ENCODE data around the gene PLEKHA7.
A peak's percentile ranks its signal among the peaks of the same experiment; 100 is the strongest.

PLEKHA7 gene

DNA sequence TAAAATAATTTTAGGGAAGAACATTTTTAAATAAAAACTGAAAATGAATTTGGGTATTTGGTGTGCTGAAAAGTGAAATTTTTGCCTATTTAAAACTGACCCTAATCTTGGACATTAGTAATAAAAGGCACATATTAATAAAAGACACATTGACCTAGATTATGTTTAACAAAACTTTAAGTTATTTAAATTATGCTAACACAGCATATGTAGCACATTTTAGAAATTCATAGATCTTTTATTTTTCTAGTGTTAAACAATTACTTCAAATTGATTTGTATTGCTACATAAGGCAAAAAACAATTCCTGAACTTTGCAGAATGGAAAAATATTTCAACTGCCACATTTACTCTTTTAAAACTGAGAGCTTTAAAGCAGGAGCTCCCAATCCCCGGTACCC is 265.1 kb downstream of the PLEKHA7 start:
- no peak for DNase-seq

DNA sequence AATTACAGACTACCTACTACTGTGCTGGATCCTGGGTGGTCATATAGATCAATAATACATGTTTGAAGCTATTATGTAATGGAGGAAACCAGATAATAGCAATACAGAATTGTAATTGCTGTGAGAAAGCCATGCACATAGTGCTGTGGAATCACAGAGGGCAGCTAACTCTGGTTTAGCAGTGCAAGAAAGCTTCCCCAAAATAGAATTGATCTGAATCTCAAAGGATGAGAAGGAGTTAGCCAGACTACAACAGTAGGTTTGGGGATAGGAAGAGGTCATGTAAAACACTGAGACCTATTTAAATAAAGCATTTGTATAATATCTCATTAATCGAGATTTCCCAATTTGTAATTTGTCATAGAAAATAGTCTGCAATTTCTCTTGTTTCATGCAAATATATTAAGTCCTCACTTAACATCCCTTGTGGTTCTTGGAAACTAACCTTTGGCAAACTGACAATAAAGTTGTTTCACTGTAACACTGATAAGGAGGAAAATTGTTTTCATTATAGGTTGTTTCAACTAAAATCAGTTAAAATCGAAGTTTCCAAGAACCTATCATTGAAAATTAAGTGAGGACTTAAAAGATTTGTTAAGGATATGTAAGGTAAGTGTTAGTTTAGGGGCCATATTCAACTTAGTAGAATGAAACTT is 268.1 kb downstream of the PLEKHA7 start:
- DNase-seq, result no peak

DNA sequence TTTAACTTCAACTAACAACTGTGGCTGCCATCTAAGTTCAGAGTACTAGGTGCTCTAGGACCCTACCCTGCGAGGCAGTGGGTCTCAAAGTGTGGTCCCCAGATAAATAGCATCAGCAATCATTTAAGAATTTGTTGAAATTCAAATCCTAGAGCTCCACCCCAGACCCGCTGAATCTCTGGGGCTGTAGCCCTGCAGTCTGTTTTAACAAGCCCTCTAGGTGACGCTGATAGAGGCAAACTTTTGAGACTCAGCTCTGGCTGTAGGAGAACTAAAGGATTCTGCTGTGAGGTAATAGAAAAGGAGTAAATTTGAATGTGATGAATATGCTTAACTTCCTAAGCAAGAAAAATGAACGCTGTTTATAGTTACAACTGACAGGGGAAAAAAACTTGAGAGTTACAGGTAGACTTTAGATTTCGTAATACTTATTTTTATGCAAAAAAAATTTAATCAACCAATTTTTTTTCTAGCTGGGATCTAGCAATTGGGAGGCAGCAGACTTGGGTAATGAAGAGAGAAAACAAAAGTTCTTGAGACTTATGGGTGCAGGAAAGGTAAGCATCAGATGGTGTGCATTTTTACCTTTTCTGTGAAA is 270.0 kb downstream of the PLEKHA7 start:
- no peak for DNase-seq

DNA sequence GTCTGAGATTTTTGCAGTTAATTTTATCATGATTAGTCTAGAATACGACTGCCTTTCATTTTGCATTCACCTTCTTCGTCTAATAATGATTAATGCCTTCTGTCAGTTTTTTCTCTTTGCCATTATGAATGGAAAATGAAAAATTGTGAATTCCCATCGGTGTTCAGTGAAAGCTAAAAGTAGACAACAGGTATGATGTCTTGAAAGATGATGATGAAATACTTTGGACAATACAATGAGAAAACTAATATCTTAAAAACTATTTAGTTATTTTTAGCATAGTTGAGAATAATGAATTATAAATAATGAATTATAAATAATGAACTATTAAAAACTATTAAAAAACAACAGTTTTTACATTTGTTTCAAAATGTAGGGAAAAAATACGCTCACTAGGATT is 270.7 kb downstream of the PLEKHA7 start:
- no peak for DNase-seq

DNA sequence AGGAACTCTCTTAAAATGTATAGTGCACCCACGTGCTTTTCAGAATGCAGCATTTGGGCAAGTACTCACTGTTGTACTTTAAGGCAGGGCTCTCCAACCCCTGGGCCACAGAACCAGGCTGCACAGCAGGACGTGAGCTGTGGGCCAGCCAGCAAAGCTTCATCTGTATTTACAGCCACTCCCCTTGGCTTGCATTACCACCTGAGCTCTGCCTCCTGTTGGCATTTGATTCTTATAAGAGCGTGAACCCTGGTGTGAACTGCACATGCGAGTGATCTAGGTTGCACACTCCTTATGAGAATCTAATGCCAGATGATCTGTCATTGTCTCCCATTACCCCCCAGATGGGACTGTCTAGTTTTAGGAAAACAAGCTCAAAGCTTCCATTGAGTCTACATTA is 272.7 kb downstream of the PLEKHA7 start:
- no peak for DNase-seq

DNA sequence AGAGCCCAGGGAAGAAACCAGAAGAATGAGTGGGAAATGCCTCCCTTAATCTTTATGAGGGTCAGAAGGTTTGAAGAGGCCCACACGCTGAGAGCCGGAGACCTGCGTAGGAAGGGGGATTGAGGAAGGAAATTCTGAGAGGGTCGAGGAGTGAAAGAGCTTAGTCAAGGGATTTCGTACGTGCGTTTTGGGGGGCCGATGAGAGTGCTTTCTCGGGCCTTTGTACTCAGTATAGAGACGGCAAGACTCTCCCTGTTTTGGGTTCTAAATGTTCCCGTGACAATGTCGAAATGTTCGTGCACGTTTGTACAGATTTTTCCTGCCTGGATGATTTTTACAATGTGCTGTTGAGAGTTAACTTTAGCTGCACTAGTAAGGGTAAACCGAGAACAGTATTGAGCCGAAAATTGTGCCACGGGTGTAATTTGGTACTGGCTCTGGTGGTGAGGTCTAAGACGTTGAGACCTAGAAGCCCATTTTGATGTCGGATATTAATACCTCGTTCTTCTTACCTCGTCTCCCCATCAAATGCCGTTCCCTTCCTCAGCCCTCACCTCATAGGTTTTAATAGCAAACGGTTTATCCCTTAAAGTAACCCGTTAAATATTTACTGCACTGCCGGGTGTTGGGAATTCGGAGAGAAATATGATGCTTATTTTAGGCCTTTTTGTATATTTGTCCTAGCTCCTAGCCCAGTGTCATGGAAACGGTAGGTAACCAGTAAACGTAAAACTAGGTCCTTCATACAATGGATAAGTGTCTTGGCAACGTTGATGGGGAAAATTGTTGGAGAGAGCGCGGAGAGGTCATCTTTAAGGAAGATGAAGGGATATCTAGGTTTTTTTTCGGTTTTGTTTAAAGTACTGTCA is 275.0 kb downstream of the PLEKHA7 start:
- peak in 7 of 58 donors; percentile 26 to 62 (median 39) for DNase-seq

DNA sequence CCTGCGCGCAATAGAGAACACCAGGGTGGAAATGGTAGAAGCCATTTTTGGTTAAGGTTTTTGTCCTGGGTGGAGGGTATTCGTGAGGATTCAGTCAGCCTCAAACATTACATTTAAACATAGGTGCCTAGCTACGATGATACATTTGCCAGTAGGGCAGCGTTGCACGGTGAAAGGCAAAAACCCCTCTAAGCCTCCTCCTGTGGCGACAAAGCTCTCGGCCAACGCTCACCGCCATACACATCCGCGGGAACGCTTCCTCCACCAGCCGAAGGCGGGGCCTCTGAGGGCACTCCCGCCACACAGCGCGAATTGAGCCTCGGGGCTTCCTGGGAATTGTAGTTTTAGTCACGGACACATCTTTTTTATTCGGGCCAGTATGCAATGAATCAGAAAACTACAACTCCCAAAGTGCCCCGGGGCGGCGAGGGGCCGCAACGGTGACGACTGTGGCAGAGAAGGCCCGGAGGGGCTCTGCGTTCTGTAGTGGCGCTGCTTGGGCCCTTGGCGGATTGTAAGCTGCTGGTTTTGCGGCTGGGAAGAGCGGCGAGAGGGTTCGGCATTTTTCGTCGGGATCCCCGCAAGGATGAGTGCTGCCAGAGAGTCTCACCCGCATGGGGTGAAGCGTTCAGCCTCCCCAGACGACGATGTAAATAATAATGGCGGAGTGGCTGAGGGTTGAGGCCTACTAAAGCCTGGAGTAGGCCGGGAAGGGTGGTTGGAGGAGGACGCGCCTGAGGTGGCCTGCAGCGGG is 275.8 kb downstream of the PLEKHA7 start, which contains the start of gene C11orf58:
C11orf58 (plus strand) TSS at position 455 of the 754 bp plus-strand sequence; CDS start at position 587, 132 bp downstream.
- DNase-seq, result peak; percentile 72 to 98 (median 95)

DNA sequence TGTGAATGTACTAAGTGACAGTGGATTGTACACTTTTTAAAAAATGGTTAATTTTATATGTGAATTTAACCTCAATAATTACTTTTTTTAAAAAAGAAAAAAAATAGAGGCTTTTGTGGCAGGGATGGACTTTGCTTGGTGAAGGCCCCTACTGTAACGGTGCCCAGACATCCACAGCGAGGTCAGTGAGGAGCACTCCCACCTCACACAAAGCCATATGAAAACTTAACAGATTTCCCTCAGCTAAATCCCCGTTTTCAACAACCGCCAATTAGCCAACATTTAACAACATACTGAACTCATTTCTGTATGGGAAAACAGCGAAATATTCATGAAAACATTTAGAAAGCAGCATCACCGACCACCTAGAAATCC is 276.4 kb downstream of the PLEKHA7 start:
- DNase-seq, result peak in 1 of 58 donors; percentile 56
